GM23338 (cell line): ENCODE results near the gene BNIP1. TPM values are rescaled to one million over a fixed set of nuclear protein-coding genes. Genes with fewer than 3 reads are reported as not detected.

Experiments used
- ATAC-seq: fragments of 200-7000 bp; cut with Tn5 transposase; 3 replicates; pipeline ENCODE4 v1.9.1; 2020
- DNase-seq: peaks from one replicate; pipeline ENCODE4 v3.0.0-alpha.2; 2015; ENCODE audit warnings: low spot score
- H2AFZ ChIP-seq: fragments of 200-600 bp; sonication (generic); 2 replicates; pipeline ENCODE4 v1.8.0; 2016; ENCODE audit warnings: antibody characterized with exemption, mild to moderate bottlenecking, moderate library complexity
- H3F3A ChIP-seq: fragments of 200-600 bp; sonication (generic); replicated peaks from 2 replicates; pipeline ENCODE4 v1.8.0; 2017; ENCODE audit warnings: antibody characterized with exemption, mixed run types, low read depth
- H3K27ac ChIP-seq: fragments of 200-600 bp; sonication (generic); 2 replicates; pipeline ENCODE4 v1.6.1; 2016; ENCODE audit warnings: low read depth
- H3K27me3 ChIP-seq: fragments of 200-600 bp; sonication (generic); 2 replicates; pipeline ENCODE4 v1.8.0; 2016; ENCODE audit warnings: mild to moderate bottlenecking, mixed run types, moderate library complexity; ENCODE audit not compliant: insufficient read depth
- H3K36me3 ChIP-seq: fragments of 200-600 bp; sonication (generic); 2 replicates; pipeline ENCODE4 v1.8.0; 2016; ENCODE audit warnings: mild to moderate bottlenecking; ENCODE audit not compliant: insufficient read depth
- H3K4me1 ChIP-seq: fragments of 200-600 bp; sonication (generic); 2 replicates; pipeline ENCODE4 v1.8.0; 2016; ENCODE audit warnings: mild to moderate bottlenecking, moderate library complexity; ENCODE audit not compliant: insufficient read depth
- H3K4me2 ChIP-seq: fragments of 200-600 bp; sonication (generic); 2 replicates; pipeline ENCODE4 v1.7.1; 2017; ENCODE audit warnings: mixed run types
- H3K4me3 ChIP-seq: fragments of 200-600 bp; sonication (generic); 2 replicates; pipeline ENCODE4 v1.6.1; 2016; ENCODE audit warnings: mixed run types
- H3K79me2 ChIP-seq: fragments of 200-600 bp; sonication (generic); replicated peaks from 2 replicates; pipeline ENCODE4 v1.8.0; 2017; ENCODE audit warnings: mild to moderate bottlenecking; ENCODE audit not compliant: insufficient read depth
- H3K9me2 ChIP-seq: fragments of 200-600 bp; sonication (generic); 2 replicates; pipeline ENCODE4 v1.8.0; 2017; ENCODE audit not compliant: insufficient read depth
- H4K20me1 ChIP-seq: fragments of 200-600 bp; sonication (generic); replicated peaks from 2 replicates; pipeline ENCODE4 v1.8.0; 2017; ENCODE audit warnings: mild to moderate bottlenecking; ENCODE audit not compliant: insufficient read depth
- H3K27ac Mint-ChIP-seq: 2 replicates; pipeline ENCODE4 v1.8.0; 2020; ENCODE audit warnings: inconsistent platforms, mild to moderate bottlenecking, moderate library complexity, mixed read lengths
- H3K27me3 Mint-ChIP-seq: 3 replicates; pipeline ENCODE4 v1.8.0; 2022; ENCODE audit warnings: low read depth, mild to moderate bottlenecking, moderate library complexity, mixed read lengths, inconsistent platforms; ENCODE audit not compliant: insufficient read depth, poor library complexity
- H3K36me3 Mint-ChIP-seq: 3 replicates; pipeline ENCODE4 v1.8.0; 2021; ENCODE audit warnings: low read depth, mild to moderate bottlenecking, inconsistent platforms, moderate library complexity, mixed read lengths
- H3K4me1 Mint-ChIP-seq: 3 replicates; pipeline ENCODE4 v1.8.0; 2020; ENCODE audit warnings: mild to moderate bottlenecking, inconsistent platforms, mixed read lengths
- H3K4me3 Mint-ChIP-seq: 3 replicates; pipeline ENCODE4 v1.8.0; 2021; ENCODE audit warnings: moderate library complexity, mild to moderate bottlenecking, inconsistent platforms, mixed read lengths
- H3K9me3 Mint-ChIP-seq: 3 replicates; pipeline ENCODE4 v1.8.0; 2020; ENCODE audit warnings: moderate library complexity, mild to moderate bottlenecking, inconsistent platforms, mixed read lengths
- CREB1 ChIP-seq: fragments of 250-450 bp; sonication (Bioruptor Pico); IDR thresholded peaks from 2 replicates; pipeline ENCODE4 v1.5.0; 2020; ENCODE audit warnings: low read depth, mild to moderate bottlenecking, moderate library complexity
- EZH2phosphoT487 ChIP-seq: fragments of 200-600 bp; sonication (generic); IDR thresholded peaks from one replicate; pipeline ENCODE4 v1.8.1; 2018; ENCODE audit warnings: antibody characterized with exemption; ENCODE audit not compliant: unreplicated experiment
- JUNB ChIP-seq: IDR thresholded peaks from one replicate; pipeline ENCODE4 v1.6.1; 2016; ENCODE audit warnings: antibody characterized with exemption; ENCODE audit not compliant: unreplicated experiment
- NANOG ChIP-seq: IDR thresholded peaks from 2 replicates; pipeline ENCODE4 v1.6.1; 2016; ENCODE audit warnings: antibody characterized with exemption, borderline replicate concordance
- ZNF331 ChIP-seq: fragments of 250-450 bp; sonication (Bioruptor Pico); IDR thresholded peaks from 2 replicates; pipeline ENCODE4 v1.5.0; 2020; ENCODE audit warnings: low read depth, mild to moderate bottlenecking, moderate library complexity
- polyA plus RNA-seq: library from polyadenylated mRNA; unstranded; fragments of >200 nt; fragmentation: Nextera tagmentation; extraction: Ambion mirVana; gene quantifications from 2 replicates; pipeline ENCODE4 v1.2.1, GENCODE V29; 2016
- total RNA-seq: library from RNA; depleted of rRNA; stranded (reverse); fragments of >200 nt; shearing (Covaris generic); gene quantifications from 2 replicates; pipeline ENCODE4 v1.2.3, GENCODE V29; 2014
- TF ChIP-seq, protein P1 (sequence below), 2 experiments: fragments of 200-600 bp in 1 of 2; sonication (generic) in 1 of 2; conservative IDR thresholded peaks; 2 replicates each; pipeline versions ENCODE4 v1.5.1 to v1.6.1; 2016 to 2017; ENCODE audit warnings: antibody characterized with exemption in 2 of 2, low read depth in 2 of 2, mild to moderate bottlenecking in 2 of 2, moderate library complexity in 1 of 2
- TF ChIP-seq, protein P2 (sequence below): IDR thresholded peaks from one replicate; pipeline ENCODE4 v1.6.1; 2018; ENCODE audit warnings: antibody characterized with exemption; ENCODE audit not compliant: unreplicated experiment

The BNIP1 gene
- total and polyA plus RNA-seq, 2 experiments from 2014 or later, result 12.1 to 17.0 TPM

DNA sequence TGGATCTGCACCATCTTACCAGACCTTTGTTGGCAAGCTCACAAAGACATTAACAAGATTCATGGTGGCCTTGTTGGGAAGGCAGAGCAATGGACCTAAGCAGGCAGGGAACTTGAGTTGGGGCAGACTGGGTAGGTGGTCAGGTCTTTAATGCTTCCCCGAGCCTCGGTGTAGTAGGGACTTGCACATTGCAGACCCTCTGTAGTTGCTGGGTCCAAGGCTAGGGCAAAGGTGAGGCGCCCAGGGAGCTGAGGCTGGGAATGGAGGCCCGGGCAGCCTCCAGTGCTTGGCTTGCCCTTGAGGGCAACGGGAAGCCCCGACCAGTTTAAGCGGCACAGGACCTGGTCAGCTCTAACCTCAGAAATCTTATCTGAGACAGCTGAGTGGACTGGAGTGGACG is 66.5 kb downstream of the BNIP1 start:
- DNase-seq, result no peak
- Mint-ChIP-seq H3K4me3 (no peak overlapping the region), H3K27me3 (peaks cover 7% of the 10 kb centered on the region), H3K27ac (no peak overlapping the region), H3K36me3 (no peaks in the 10 kb centered on the region; the same call in 2 of the 3 replicates), H3K9me3 (peaks cover 16% of the 10 kb centered on the region; the same call in 2 of the 3 replicates), H3K4me1 (no peaks in the 10 kb centered on the region)
- Histone ChIP-seq H3K27ac (no peak overlapping the region), H3K4me2 (no peak overlapping the region), H3K27me3 (no peaks in the 10 kb centered on the region), H3K4me1 (no peaks in the 10 kb centered on the region), H3K36me3 (no peaks in the 10 kb centered on the region), H3K79me2 (no peaks in the 10 kb centered on the region), H3F3A (no peaks in the 10 kb centered on the region), H2AFZ (no peak overlapping the region), H4K20me1 (no peaks in the 10 kb centered on the region), H3K9me2 (no peaks in the 10 kb centered on the region), H3K4me3 (no peak overlapping the region)
- ATAC-seq, result no peak
- TF ChIP-seq NANOG, result no peak
- TF ChIP-seq, protein P1, sequence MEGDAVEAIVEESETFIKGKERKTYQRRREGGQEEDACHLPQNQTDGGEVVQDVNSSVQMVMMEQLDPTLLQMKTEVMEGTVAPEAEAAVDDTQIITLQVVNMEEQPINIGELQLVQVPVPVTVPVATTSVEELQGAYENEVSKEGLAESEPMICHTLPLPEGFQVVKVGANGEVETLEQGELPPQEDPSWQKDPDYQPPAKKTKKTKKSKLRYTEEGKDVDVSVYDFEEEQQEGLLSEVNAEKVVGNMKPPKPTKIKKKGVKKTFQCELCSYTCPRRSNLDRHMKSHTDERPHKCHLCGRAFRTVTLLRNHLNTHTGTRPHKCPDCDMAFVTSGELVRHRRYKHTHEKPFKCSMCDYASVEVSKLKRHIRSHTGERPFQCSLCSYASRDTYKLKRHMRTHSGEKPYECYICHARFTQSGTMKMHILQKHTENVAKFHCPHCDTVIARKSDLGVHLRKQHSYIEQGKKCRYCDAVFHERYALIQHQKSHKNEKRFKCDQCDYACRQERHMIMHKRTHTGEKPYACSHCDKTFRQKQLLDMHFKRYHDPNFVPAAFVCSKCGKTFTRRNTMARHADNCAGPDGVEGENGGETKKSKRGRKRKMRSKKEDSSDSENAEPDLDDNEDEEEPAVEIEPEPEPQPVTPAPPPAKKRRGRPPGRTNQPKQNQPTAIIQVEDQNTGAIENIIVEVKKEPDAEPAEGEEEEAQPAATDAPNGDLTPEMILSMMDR (conservative IDR thresholded peaks at IDR 0.05; ENCODE audit: low read depth in 2 of 2), result no peak
- TF ChIP-seq JUNB, result no peak
- no peak for TF ChIP-seq CREB1

DNA sequence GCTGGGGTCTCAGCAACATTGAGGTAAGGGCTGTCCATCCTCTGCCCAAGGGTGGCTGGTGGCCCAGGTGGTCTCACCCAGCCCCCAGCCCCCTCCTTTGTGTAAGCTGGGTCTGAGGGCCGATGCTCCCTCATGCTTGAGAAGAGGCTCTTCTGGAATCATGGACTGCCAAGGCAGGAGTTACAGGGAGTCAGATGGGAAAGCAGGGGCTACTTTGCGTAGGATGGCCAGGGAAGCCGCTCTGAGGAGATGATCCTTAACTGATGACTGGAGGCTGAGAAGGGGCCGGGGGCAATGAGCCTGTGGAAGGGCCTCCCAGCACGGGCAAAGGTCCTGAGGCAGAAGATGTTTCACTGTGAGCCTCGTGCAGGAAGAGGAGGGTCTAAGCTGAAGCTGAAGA is 67.0 kb downstream of the BNIP1 start:
- H3K4me2 ChIP-seq, result no peak overlapping the region
- no peak for TF ChIP-seq ZNF331 (CRISPR knock-in tag)
- TF ChIP-seq, protein P2, sequence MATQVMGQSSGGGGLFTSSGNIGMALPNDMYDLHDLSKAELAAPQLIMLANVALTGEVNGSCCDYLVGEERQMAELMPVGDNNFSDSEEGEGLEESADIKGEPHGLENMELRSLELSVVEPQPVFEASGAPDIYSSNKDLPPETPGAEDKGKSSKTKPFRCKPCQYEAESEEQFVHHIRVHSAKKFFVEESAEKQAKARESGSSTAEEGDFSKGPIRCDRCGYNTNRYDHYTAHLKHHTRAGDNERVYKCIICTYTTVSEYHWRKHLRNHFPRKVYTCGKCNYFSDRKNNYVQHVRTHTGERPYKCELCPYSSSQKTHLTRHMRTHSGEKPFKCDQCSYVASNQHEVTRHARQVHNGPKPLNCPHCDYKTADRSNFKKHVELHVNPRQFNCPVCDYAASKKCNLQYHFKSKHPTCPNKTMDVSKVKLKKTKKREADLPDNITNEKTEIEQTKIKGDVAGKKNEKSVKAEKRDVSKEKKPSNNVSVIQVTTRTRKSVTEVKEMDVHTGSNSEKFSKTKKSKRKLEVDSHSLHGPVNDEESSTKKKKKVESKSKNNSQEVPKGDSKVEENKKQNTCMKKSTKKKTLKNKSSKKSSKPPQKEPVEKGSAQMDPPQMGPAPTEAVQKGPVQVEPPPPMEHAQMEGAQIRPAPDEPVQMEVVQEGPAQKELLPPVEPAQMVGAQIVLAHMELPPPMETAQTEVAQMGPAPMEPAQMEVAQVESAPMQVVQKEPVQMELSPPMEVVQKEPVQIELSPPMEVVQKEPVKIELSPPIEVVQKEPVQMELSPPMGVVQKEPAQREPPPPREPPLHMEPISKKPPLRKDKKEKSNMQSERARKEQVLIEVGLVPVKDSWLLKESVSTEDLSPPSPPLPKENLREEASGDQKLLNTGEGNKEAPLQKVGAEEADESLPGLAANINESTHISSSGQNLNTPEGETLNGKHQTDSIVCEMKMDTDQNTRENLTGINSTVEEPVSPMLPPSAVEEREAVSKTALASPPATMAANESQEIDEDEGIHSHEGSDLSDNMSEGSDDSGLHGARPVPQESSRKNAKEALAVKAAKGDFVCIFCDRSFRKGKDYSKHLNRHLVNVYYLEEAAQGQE, result no peak
- no peak for TF ChIP-seq EZH2phosphoT487
- TF ChIP-seq CREB1, result no peak
- TF ChIP-seq, protein P1 (conservative IDR thresholded peaks at IDR 0.05; ENCODE audit: low read depth in 2 of 2), result no peak
- TF ChIP-seq NANOG, result no peak
- no peak overlapping the region for H2AFZ ChIP-seq
- no peak overlapping the region for H3K27ac ChIP-seq
- no peak for ATAC-seq
- H3K4me3 ChIP-seq, result no peak overlapping the region
- H3K4me1 ChIP-seq, result no peaks in the 10 kb centered on the region
- no peak overlapping the region for H3K27ac Mint-ChIP-seq
- no peaks in the 10 kb centered on the region for H3F3A ChIP-seq
- no peaks in the 10 kb centered on the region for H3K9me2 ChIP-seq
- no peaks in the 10 kb centered on the region for H4K20me1 ChIP-seq
- H3K9me3 Mint-ChIP-seq, result peaks cover 16% of the 10 kb centered on the region; the same call in 2 of the 3 replicates
- no peak overlapping the region for H3K4me3 Mint-ChIP-seq
- no peaks in the 10 kb centered on the region; the same call in 2 of the 3 replicates for H3K36me3 Mint-ChIP-seq
- peaks cover 8% of the 10 kb centered on the region for H3K27me3 Mint-ChIP-seq
- H3K79me2 ChIP-seq, result no peaks in the 10 kb centered on the region
- H3K27me3 ChIP-seq, result no peaks in the 10 kb centered on the region
- H3K4me1 Mint-ChIP-seq, result no peaks in the 10 kb centered on the region
- no peak for DNase-seq
- H3K36me3 ChIP-seq, result no peaks in the 10 kb centered on the region
